K562 (cell line): ENCODE results near the gene GSTM1. TPM values are rescaled to one million over a fixed set of nuclear protein-coding genes. Genes with fewer than 3 reads are reported as not detected.

Experiments
- ATF1 ChIP-seq, 2 experiments: fragments of 450-650 bp in 1 of 2; IDR thresholded peaks; 2 replicates each; pipeline ENCODE4 v1.6.1; 2016; ENCODE audit warnings: missing compliant biosample characterization in 1 of 2, missing genetic modification characterization in 1 of 2
- DMBX1 ChIP-seq: fragments of 250-450 bp; sonication (Bioruptor Pico); IDR thresholded peaks from 2 replicates; pipeline ENCODE4 v1.8.0; 2022; ENCODE audit warnings: inconsistent platforms, mild to moderate bottlenecking, moderate library complexity, borderline replicate concordance
- ELK3 ChIP-seq: fragments of 450-650 bp; formaldehyde crosslinking; IDR thresholded peaks from 2 replicates; pipeline ENCODE4 v1.4.0; 2020; ENCODE audit warnings: mild to moderate bottlenecking
- EP400 ChIP-seq: fragments of 450-650 bp; IDR thresholded peaks from 2 replicates; pipeline ENCODE4 v1.6.1; 2017; ENCODE audit warnings: antibody characterized with exemption, mild to moderate bottlenecking, moderate library complexity
- ESRRA ChIP-seq: fragments of 450-650 bp; IDR thresholded peaks from 2 replicates; pipeline ENCODE4 v1.6.1; 2014; ENCODE audit warnings: low read depth, mild to moderate bottlenecking, moderate library complexity, borderline replicate concordance
- GATA2 ChIP-seq: sonication (generic); formaldehyde crosslinking; IDR thresholded peaks from 2 replicates; pipeline ENCODE4 v1.4.0; 2020; ENCODE audit warnings: mild to moderate bottlenecking, missing genetic modification reagents
- GATAD2B ChIP-seq: fragments of 450-650 bp; IDR thresholded peaks from 2 replicates; pipeline ENCODE4 v1.6.1; 2017; ENCODE audit warnings: mild to moderate bottlenecking, borderline replicate concordance
- GTF2F1 ChIP-seq: IDR thresholded peaks from 2 replicates; pipeline ENCODE4 v1.6.1; 2011; ENCODE audit warnings: low read depth, low read length, improper control_type of control experiment
- HNRNPLL ChIP-seq: fragments of 200-400 bp; formaldehyde crosslinking; IDR thresholded peaks from 2 replicates; pipeline ENCODE4 v1.6.1; 2017; ENCODE audit warnings: low read length, low read depth, mild to moderate bottlenecking; ENCODE audit not compliant: poor library complexity, severe bottlenecking
- L3MBTL2 ChIP-seq: fragments of 450-650 bp; IDR thresholded peaks from 2 replicates; pipeline ENCODE4 v1.6.1; 2016; ENCODE audit warnings: mild to moderate bottlenecking, moderate library complexity
- MAZ ChIP-seq, 2 experiments: fragments of 450-650 bp in 1 of 2; sonication (generic) in 1 of 2; formaldehyde crosslinking; IDR thresholded peaks in 1 of 2; conservative IDR thresholded peaks in 1 of 2; 2 replicates each; pipeline versions ENCODE4 v1.4.0 to v1.5.0; 2020; ENCODE audit warnings: mild to moderate bottlenecking in 1 of 2, missing genetic modification reagents in 1 of 2
- MBD1 ChIP-seq: fragments of 250-450 bp; sonication (Bioruptor Pico); IDR thresholded peaks from 2 replicates; pipeline ENCODE4 v1.8.0; 2022; ENCODE audit warnings: inconsistent platforms
- NBN ChIP-seq: fragments of 450-650 bp; IDR thresholded peaks from 2 replicates; pipeline ENCODE4 v1.6.1; 2016; ENCODE audit warnings: low read depth, mild to moderate bottlenecking
- NFATC3 ChIP-seq: fragments of 450-650 bp; IDR thresholded peaks from 2 replicates; pipeline ENCODE4 v1.6.1; 2017; ENCODE audit warnings: mild to moderate bottlenecking
- NR2C1 ChIP-seq, 2 experiments: fragments of 450-650 bp; IDR thresholded peaks; 2 replicates each; pipeline ENCODE4 v1.6.1; 2017; ENCODE audit warnings: mild to moderate bottlenecking in 2 of 2, antibody characterized with exemption in 1 of 2, inconsistent platforms in 1 of 2, missing compliant biosample characterization in 1 of 2, missing genetic modification characterization in 1 of 2
- NR4A1 ChIP-seq, 2 experiments: fragments of 250-450 bp in 1 of 2; fragments of 450-650 bp in 1 of 2; sonication (Bioruptor Pico) in 1 of 2; IDR thresholded peaks; 2 replicates each; pipeline versions ENCODE4 v1.4.0 to v1.6.1; 2016 to 2020; ENCODE audit warnings: mild to moderate bottlenecking in 2 of 2, missing compliant biosample characterization in 1 of 2, missing genetic modification characterization in 1 of 2, moderate library complexity in 1 of 2
- PRPF4 ChIP-seq: fragments of 200-400 bp; formaldehyde crosslinking; IDR thresholded peaks from one replicate; pipeline ENCODE4 v1.6.1; 2017; ENCODE audit warnings: low read length, low read depth, mild to moderate bottlenecking; ENCODE audit not compliant: insufficient read depth, poor library complexity, severe bottlenecking
- PYGO2 ChIP-seq: fragments of 450-650 bp; IDR thresholded peaks from 2 replicates; pipeline ENCODE4 v1.6.1; 2016; ENCODE audit warnings: mild to moderate bottlenecking, missing genetic modification characterization, moderate library complexity, missing compliant biosample characterization
- RBFOX2 ChIP-seq: fragments of 200-400 bp; formaldehyde crosslinking; IDR thresholded peaks from 2 replicates; pipeline ENCODE4 v1.6.1; 2017; ENCODE audit warnings: low read depth, mild to moderate bottlenecking, low read length, moderate library complexity
- RBM25 ChIP-seq: fragments of 200-400 bp; formaldehyde crosslinking; IDR thresholded peaks from 2 replicates; pipeline ENCODE4 v1.6.1; 2018; ENCODE audit warnings: low read length, low read depth, moderate library complexity; ENCODE audit not compliant: severe bottlenecking
- SMARCA4 ChIP-seq: fragments of 450-650 bp; IDR thresholded peaks from 2 replicates; pipeline ENCODE4 v1.6.1; 2016
- SP2 ChIP-seq: IDR thresholded peaks from 2 replicates; pipeline ENCODE4 v1.6.1; 2011; ENCODE audit warnings: mild to moderate bottlenecking, low read depth, low read length, moderate library complexity; ENCODE audit not compliant: poor library complexity, severe bottlenecking; ENCODE audit errors: extremely low read depth
- ZFP1 ChIP-seq: fragments of 450-650 bp; formaldehyde crosslinking; IDR thresholded peaks from 2 replicates; pipeline ENCODE4 v1.4.0; 2020; ENCODE audit warnings: mild to moderate bottlenecking, mixed read lengths
- ZKSCAN1 ChIP-seq: fragments of 150-350 bp; IDR thresholded peaks from 2 replicates; pipeline ENCODE4 v1.6.1; 2016; ENCODE audit warnings: low read depth, low read length
- polyA plus RNA-seq, 8 experiments: library from polyadenylated mRNA; depleted of rRNA in 4 of 8; stranded (reverse) in 5 of 8; unstranded in 3 of 8; fragments of >200 nt; fragmentation: Nextera tagmentation in 2 of 8; fragmentation: Illumina TruSeq in 1 of 8; extraction: Ambion mirVana in 2 of 8; extraction: Trizol in 1 of 8; gene quantifications; 2 replicates each; pipeline versions ENCODE4 v1.2.1 to v1.2.3, GENCODE V29; 2011 to 2014; ENCODE audit warnings: inconsistent platforms in 1 of 8, missing spikeins in 1 of 8
- total RNA-seq, 7 experiments: library from RNA; depleted of rRNA in 6 of 7; stranded (reverse); fragments of >200 nt in 6 of 7; fragmentation: Illumina TruSeq in 2 of 7; extraction: Trizol in 2 of 7; gene quantifications; 2 replicates each; pipeline versions ENCODE4 v1.2.1 to v1.2.3, GENCODE V29; 2011 to 2021; ENCODE audit warnings: low replicate concordance in 1 of 7

GSTM1 gene
- total and polyA plus RNA-seq, 9 of the 15 experiments (the other 6 are each of a cell fraction or from before 2014, with no cell fraction given), result not detected

GRCh38 chr1:109667452-109668122, 20.0 kb upstream of the GSTM1 start, which contains the start of gene GSTM2 (continued):
- TF ChIP-seq EP400 (no peak), GTF2F1 (no peak), ATF1 (CRISPR knock-in tag; IDR thresholded peaks at IDR 0.05) (no peak), ATF1 (tag; IDR thresholded peaks at IDR 0.05) (no peak; the same call in 1 of the 2 replicates), ELK3 (CRISPR knock-in tag) (no peak), SP2 (peak; percentile 25), NR4A1 (CRISPR knock-in tag; IDR thresholded peaks at IDR 0.05) (no peak), NR4A1 (tag; IDR thresholded peaks at IDR 0.05) (no peak), L3MBTL2 (0 out of 2 replicates have a peak, but pooled peaks have one; percentile 14), DMBX1 (no peak), PRPF4 (no peak), GATA2 (CRISPR knock-in tag) (no peak), MBD1 (CRISPR knock-in tag) (no peak), GATAD2B (0 out of 2 replicates have a peak, but pooled peaks have one; percentile 16), ZFP1 (CRISPR knock-in tag) (no peak), RBFOX2 (peak; percentile 42), HNRNPLL (peak; percentile 20), ESRRA (no peak), ZKSCAN1 (no peak), NFATC3 (no peak), RBM25 (no peak), MAZ (CRISPR knock-in tag; conservative IDR thresholded peaks at IDR 0.05 in 1 of 2, IDR thresholded peaks at IDR 0.05 in 1 of 2) (peak; percentile 71 to 79; a peak in 3 of 4 replicates), NBN (no peak), NR2C1 (IDR thresholded peaks at IDR 0.05) (no peak), NR2C1 (tag; IDR thresholded peaks at IDR 0.05) (no peak), SMARCA4 (peak; percentile 26; the same call in 1 of the 2 replicates), PYGO2 (tag) (no peak)
